Mammary epithelial cell (primary cell): ENCODE results near the gene EMC9.

Source experiments
- CTCF ChIP-seq, 2 donors: IDR thresholded peaks in 1 of 2; conservative IDR thresholded peaks in 1 of 2; 2 replicates each; pipeline ENCODE4 v1.5.1; 2011 to 2012; ENCODE audit warnings: inconsistent platforms in 2 of 2, low read length in 2 of 2, mild to moderate bottlenecking in 2 of 2, control low read depth in 1 of 2, low read depth in 1 of 2; ENCODE audit not compliant: insufficient read depth in 1 of 2; ENCODE audit errors: extremely low read depth in 1 of 2
- EZH2 ChIP-seq: IDR thresholded peaks from 2 replicates; pipeline ENCODE4 v1.6.1; 2012; ENCODE audit warnings: low read length, inconsistent platforms, borderline replicate concordance

GRCh38 chr14:24094841-24095270 is 46.5 kb downstream of the EMC9 start:
- TF ChIP-seq CTCF (conservative IDR thresholded peaks at IDR 0.05 in 1 of 2, IDR thresholded peaks at IDR 0.05 in 1 of 2; ENCODE audit: extremely low read depth in 1 of 2, insufficient read depth in 1 of 2, low read depth in 1 of 2, low read length in 2 of 2) (no peak), EZH2 (no peak)
